Lung (tissue), 12 donors: ENCODE data around the gene SIGLEC1. TPM values are rescaled to one million over a fixed set of nuclear protein-coding genes. Genes with fewer than 3 reads are reported as not detected.
A peak's percentile ranks its signal among the peaks of the same experiment; 100 is the strongest.

Experiments used
- ATAC-seq: fragments of 200-7000 bp; cut with Tn5 transposase; one replicate; pipeline ENCODE4 v1.9.1; 2020; ENCODE audit warnings: moderate number of reproducible peaks; ENCODE audit not compliant: insufficient read depth, low FRiP score
- DNase-seq, 3 donors: peaks; one replicate each; pipeline ENCODE4 v3.0.0-alpha.2; 2013 to 2017
- H3K27ac ChIP-seq, 2 donors: one replicate each; pipeline ENCODE4 v1.5.1; 2013; ENCODE audit warnings: mild to moderate bottlenecking in 2 of 2, moderate library complexity in 2 of 2, control low read depth in 1 of 2, inconsistent platforms in 1 of 2, low read depth in 1 of 2, low read length in 1 of 2
- H3K27me3 ChIP-seq, 3 donors: one replicate each; pipeline ENCODE4 v1.5.1; 2013; ENCODE audit warnings: low read length in 2 of 3; ENCODE audit not compliant: control insufficient read depth in 3 of 3, insufficient read depth in 3 of 3
- H3K36me3 ChIP-seq, 4 donors: one replicate each; pipeline ENCODE4 v1.5.1; 2013; ENCODE audit warnings: low read length in 4 of 4, mild to moderate bottlenecking in 1 of 4, moderate library complexity in 1 of 4; ENCODE audit not compliant: control insufficient read depth in 4 of 4, insufficient read depth in 4 of 4
- H3K4me1 ChIP-seq, 5 donors: one replicate each; pipeline ENCODE4 v1.5.1; 2013; ENCODE audit warnings: low read length in 5 of 5, mild to moderate bottlenecking in 2 of 5, moderate library complexity in 1 of 5; ENCODE audit not compliant: control insufficient read depth in 5 of 5, insufficient read depth in 5 of 5
- H3K4me3 ChIP-seq: one replicate; pipeline ENCODE4 v1.5.1; 2013; ENCODE audit warnings: mild to moderate bottlenecking, control low read depth, moderate library complexity
- H3K9ac ChIP-seq, 2 donors: one replicate each; pipeline ENCODE4 v1.5.1; 2013; ENCODE audit warnings: low read length in 2 of 2, control low read depth in 1 of 2; ENCODE audit not compliant: insufficient read depth in 1 of 2
- H3K9me3 ChIP-seq, 4 donors: one replicate each; pipeline ENCODE4 v1.5.1; 2013; ENCODE audit warnings: low read length in 3 of 4, mild to moderate bottlenecking in 1 of 4, moderate library complexity in 1 of 4; ENCODE audit not compliant: control insufficient read depth in 4 of 4, insufficient read depth in 3 of 4
- CTCF ChIP-seq: IDR thresholded peaks from 2 replicates; pipeline ENCODE4 v1.5.1; 2012; ENCODE audit warnings: mild to moderate bottlenecking; ENCODE audit errors: control extremely low read depth, extremely low read depth
- WGBS, 2 donors: extraction: QIAGEN DNeasy Blood & Tissue Kit; methylation state at CpG; one replicate each; pipeline ENCODE4 v1.1.7; 2013; 5-methylcytosine and 5-hydroxymethylcytosine counted together
- polyA plus RNA-seq, 2 donors: library from polyadenylated mRNA; stranded (reverse); fragments of 200-250 nt; gene quantifications; one replicate each; pipeline ENCODE4 v1.2.1, GENCODE V29; 2013
- total RNA-seq, 2 donors: library from RNA; depleted of rRNA in 1 of 2; stranded (reverse); fragments of >200 nt in 1 of 2; gene quantifications; one replicate each; pipeline ENCODE4 v1.2.1, GENCODE V29; 2014 to 2021
- donor health status: control.
- donor health status: control.
- donor health status: Bipolar disorder and iron deficiency.
- donor health status: healthy.
- donor health status: DM: yes; HTN: yes; CAD: no.

The SIGLEC1 gene
- total and polyA plus RNA-seq, 4 donors = 3.7 to 34.2 (median 18.7) TPM

GRCh38 chr20:3716195-3716834, 3.9 kb upstream of the SIGLEC1 start:
- no peaks in the 10 kb centered on the region for H3K36me3 ChIP-seq
- no peaks in the 10 kb centered on the region for H3K27me3 ChIP-seq
- no peak for ATAC-seq
- H3K4me3 ChIP-seq = no peak overlapping the region
- no peak overlapping the region for H3K27ac ChIP-seq
- 82 to 83% methylated on average over 4 of the region's 4 CpGs for WGBS, 2 donors
- peaks cover 0 to 1% (median 0%) of the 10 kb centered on the region in 4 donors for H3K9me3 ChIP-seq
- peaks cover 0 to 2% (median 0%) of the 10 kb centered on the region in 5 donors for H3K4me1 ChIP-seq
- DNase-seq = peak; percentile 65 to 70 (median 67)
- no peak overlapping the region for H3K9ac ChIP-seq
- TF ChIP-seq CTCF = peak; percentile 56

GRCh38 chr20:3714092-3714491, 1.7 kb upstream of the SIGLEC1 start:
- DNase-seq = no peak
- WGBS, 2 donors = 49 to 63% methylated on average over 4 of the region's 4 CpGs
- no peak for TF ChIP-seq CTCF
- ATAC-seq = peak; percentile 35
- H3K4me3 ChIP-seq = no peak overlapping the region
- no peaks in the 10 kb centered on the region for H3K36me3 ChIP-seq
- H3K9ac ChIP-seq = no peak overlapping the region
- H3K27me3 ChIP-seq = no peaks in the 10 kb centered on the region
- H3K27ac ChIP-seq = no peak overlapping the region
- H3K4me1 ChIP-seq = peaks cover 0 to 11% (median 0%) of the 10 kb centered on the region in 5 donors
- peaks cover 0 to 1% (median 0%) of the 10 kb centered on the region in 4 donors for H3K9me3 ChIP-seq

GRCh38 chr20:3711484-3711941, 887 bp downstream of the SIGLEC1 start:
- Histone ChIP-seq H3K4me3 (no peak overlapping the region), H3K9me3 (no peaks in the 10 kb centered on the region), H3K36me3 (no peaks in the 10 kb centered on the region), H3K9ac (no peak overlapping the region), H3K4me1 (peaks cover 0 to 11% (median 0%) of the 10 kb centered on the region in 5 donors), H3K27me3 (no peaks in the 10 kb centered on the region), H3K27ac (no peak overlapping the region)
- ATAC-seq = no peak
- TF ChIP-seq CTCF = no peak
- 67 to 79% methylated on average over 4 of the region's 4 CpGs for WGBS, 2 donors
- DNase-seq = peak in 1 of 3 donors; percentile 49
